ENCODE results near the gene DRAXIN. TPM values are rescaled to one million over a fixed set of nuclear protein-coding genes. Genes with fewer than 3 reads are reported as not detected.

The DRAXIN gene
- total RNA-seq, 2 donors from 2014 or later, result 0.35 TPM; not detected in 1

GRCh38 chr1:11674488-11674887 lies 17.0 kb upstream of the DRAXIN start:
- Histone ChIP-seq H3K9me3 (no peaks in the 10 kb centered on the region), H3K36me3 (peaks cover 17% of the 10 kb centered on the region), H3K4me1 (ENCODE audit: control insufficient read depth in 1 of 2, low read depth in 2 of 2) (peaks cover 2% of the 10 kb centered on the region in 2 donors), H3K4me3 (no peak overlapping the region), H3K27me3 (replicated peaks; ENCODE audit: insufficient read depth) (no peaks in the 10 kb centered on the region), H3K27ac (no peak overlapping the region)
- ATAC-seq (ENCODE audit: insufficient number of reproducible peaks, low FRiP score, low read depth) (no peak), DNase-seq (ENCODE audit: low spot score) (no peak)
- no peak for TF ChIP-seq CTCF (IDR thresholded peaks at IDR 0.05)

- Histone ChIP-seq H3K36me3 (peaks cover 17% of the 10 kb centered on the region), H3K4me3 (no peak overlapping the region), H3K4me1 (ENCODE audit: control insufficient read depth in 1 of 2, low read depth in 2 of 2) (peaks cover 8 to 10% of the 10 kb centered on the region in 2 donors), H3K27me3 (replicated peaks; ENCODE audit: insufficient read depth) (no peaks in the 10 kb centered on the region), H3K9me3 (no peaks in the 10 kb centered on the region), H3K27ac (no peak overlapping the region)
- no peak for DNase-seq (ENCODE audit: low spot score)
- no peak for ATAC-seq (ENCODE audit: insufficient number of reproducible peaks, low FRiP score, low read depth)
- no peak for TF ChIP-seq CTCF (IDR thresholded peaks at IDR 0.05)
These were observed 16.2 kb upstream of the DRAXIN start for GRCh38 chr1:11675325-11675724.

DNA sequence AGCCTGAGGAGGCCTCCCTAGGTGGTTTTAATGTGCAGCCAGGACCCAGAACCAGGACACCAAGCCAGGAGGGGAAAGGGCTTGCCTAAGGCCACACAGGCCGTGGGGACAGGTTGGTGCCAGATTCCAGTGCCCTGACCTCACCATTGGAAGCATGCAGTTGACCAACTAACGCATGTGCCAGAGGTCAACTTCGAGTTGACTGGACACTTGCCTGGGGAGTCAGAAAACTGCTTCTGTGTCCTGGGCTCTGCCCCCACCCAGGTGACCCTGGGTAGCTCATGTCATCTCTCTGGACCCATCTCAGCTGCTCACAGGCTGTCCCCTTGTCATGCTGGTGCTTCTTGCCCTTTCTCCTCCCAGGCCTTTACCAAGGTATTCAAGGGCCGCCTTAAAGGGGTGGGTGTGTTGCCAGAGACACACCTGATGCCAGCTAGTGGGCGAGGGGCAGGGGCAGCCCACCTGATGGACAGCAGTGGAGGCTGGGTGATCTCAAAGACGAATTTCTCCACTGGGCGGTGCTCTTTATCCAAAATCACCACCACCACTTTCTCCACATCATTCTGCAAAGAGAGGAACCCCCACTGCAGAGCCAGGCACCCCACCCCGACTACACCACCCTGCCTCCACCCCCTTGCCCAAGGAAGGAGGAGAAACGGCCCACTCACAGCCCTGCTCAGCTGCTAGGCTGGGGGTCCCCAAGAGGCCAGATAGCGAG lies 15.0 kb upstream of the DRAXIN start:
- Histone ChIP-seq H3K27me3 (replicated peaks; ENCODE audit: insufficient read depth) (no peaks in the 10 kb centered on the region), H3K9me3 (no peaks in the 10 kb centered on the region), H3K4me1 (ENCODE audit: control insufficient read depth in 1 of 2, low read depth in 2 of 2) (peaks cover 8 to 13% of the 10 kb centered on the region in 2 donors), H3K36me3 (peaks cover 17% of the 10 kb centered on the region), H3K27ac (no peak overlapping the region), H3K4me3 (no peak overlapping the region)
- TF ChIP-seq CTCF (IDR thresholded peaks at IDR 0.05), result no peak
- ATAC-seq (ENCODE audit: insufficient number of reproducible peaks, low FRiP score, low read depth) (no peak), DNase-seq (ENCODE audit: low spot score) (no peak)

- no peak overlapping the region for H3K4me3 ChIP-seq
- no peak for ATAC-seq (ENCODE audit: insufficient number of reproducible peaks, low FRiP score, low read depth)
- H3K36me3 ChIP-seq, result peaks cover 13% of the 10 kb centered on the region
- no peaks in the 10 kb centered on the region for H3K9me3 ChIP-seq
- H3K4me1 ChIP-seq (ENCODE audit: control insufficient read depth in 1 of 2, low read depth in 2 of 2), result peaks cover 8 to 22% of the 10 kb centered on the region in 2 donors
- DNase-seq (ENCODE audit: low spot score), result no peak
- H3K27me3 ChIP-seq (replicated peaks; ENCODE audit: insufficient read depth), result no peaks in the 10 kb centered on the region
- TF ChIP-seq CTCF (IDR thresholded peaks at IDR 0.05), result no peak
- no peak overlapping the region for H3K27ac ChIP-seq
These were observed 13.1 kb upstream of the DRAXIN start for GRCh38 chr1:11678442-11678841.

DNA sequence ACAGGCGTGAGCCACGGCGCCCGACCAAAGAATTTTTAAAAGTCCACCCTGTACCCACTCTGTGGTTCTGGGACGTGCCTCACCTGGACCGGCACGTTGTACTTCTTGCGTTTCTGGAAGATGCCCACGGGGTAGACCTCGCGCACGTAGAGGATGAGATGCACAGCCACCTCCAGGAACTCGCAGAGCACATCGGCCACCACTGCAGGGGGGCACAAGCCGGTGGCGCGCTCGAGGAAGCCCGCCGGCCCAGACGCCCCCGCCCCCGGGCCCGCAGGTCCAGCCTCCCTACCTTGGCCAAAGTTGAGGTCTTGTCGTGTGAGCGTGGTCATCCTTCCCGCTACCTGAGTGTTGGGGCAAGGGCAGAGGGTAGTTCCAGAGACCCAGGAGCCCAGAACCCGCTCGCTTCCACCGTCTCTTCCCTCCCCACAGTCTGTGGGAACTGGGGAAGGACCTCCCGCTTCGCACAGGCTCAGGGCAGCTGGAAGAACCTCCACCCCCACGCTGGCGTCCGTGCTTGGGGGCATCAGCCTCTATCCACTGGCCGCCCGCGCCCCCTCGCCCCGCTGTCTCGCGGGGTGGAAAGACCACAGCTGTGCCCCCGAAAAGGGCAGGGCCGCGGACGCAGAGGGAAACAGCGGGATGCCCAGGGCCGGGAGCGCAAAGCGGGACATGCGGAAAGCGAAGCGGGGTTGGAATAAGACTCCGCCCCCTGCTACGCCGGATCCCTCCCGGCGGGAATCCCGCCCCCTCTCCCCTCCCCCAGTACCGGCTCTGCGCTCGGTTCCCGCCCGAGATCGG lies 11.0 kb upstream of the DRAXIN start:
- H3K9me3 ChIP-seq, result no peaks in the 10 kb centered on the region
- no peak for DNase-seq (ENCODE audit: low spot score)
- no peaks in the 10 kb centered on the region for H3K27me3 ChIP-seq (replicated peaks; ENCODE audit: insufficient read depth)
- H3K4me1 ChIP-seq (ENCODE audit: control insufficient read depth in 1 of 2, low read depth in 2 of 2), result peaks cover 8 to 22% of the 10 kb centered on the region in 2 donors
- peaks cover 4% of the 10 kb centered on the region for H3K36me3 ChIP-seq
- peak overlapping the region; percentile 92 for H3K4me3 ChIP-seq
- H3K27ac ChIP-seq, result peak overlapping the region; percentile 68 to 69
- TF ChIP-seq CTCF (IDR thresholded peaks at IDR 0.05), result no peak
- no peak for ATAC-seq (ENCODE audit: insufficient number of reproducible peaks, low FRiP score, low read depth)

Measured in thoracic aorta (tissue), 2 donors.